Activated T-helper 1 cell treated with anti-CD3 and anti-CD28 coated beads, Interleukin-12 subunit alpha, Interleukin-12 subunit beta, Interleukin-2, Interleukin-4 antibody, amounts not matched to agents 30 ng/mL and 10 ng/mL and 1 ng/mL, durations not matched to agents 14 hours and 24 hours and 36 hours (primary cell): ENCODE results near the gene A1BG. TPM values are rescaled to one million over a fixed set of nuclear protein-coding genes. Genes with fewer than 3 reads are reported as not detected.
A peak's percentile ranks its signal among the peaks of the same experiment; 100 is the strongest.

Source experiments
- DNase-seq: peaks from one replicate; pipeline ENCODE4 v3.0.0; 2021; ENCODE audit warnings: low spot score
- H3K27ac Mint-ChIP-seq: one replicate; pipeline ENCODE4 v1.8.0; 2021; ENCODE audit warnings: mild to moderate bottlenecking, mixed read lengths
- H3K27me3 Mint-ChIP-seq: one replicate; pipeline ENCODE4 v1.8.0; 2022; ENCODE audit warnings: mild to moderate bottlenecking, moderate library complexity, mixed read lengths; ENCODE audit not compliant: insufficient read depth
- H3K36me3 Mint-ChIP-seq: one replicate; pipeline ENCODE4 v1.8.0; 2021; ENCODE audit warnings: low read depth, mixed read lengths
- H3K4me1 Mint-ChIP-seq: one replicate; pipeline ENCODE4 v1.8.0; 2021; ENCODE audit warnings: low read depth, mixed read lengths
- H3K4me3 Mint-ChIP-seq: one replicate; pipeline ENCODE4 v1.8.0; 2021; ENCODE audit warnings: mild to moderate bottlenecking, moderate library complexity, mixed read lengths
- H3K9me3 Mint-ChIP-seq: one replicate; pipeline ENCODE4 v1.8.0; 2021; ENCODE audit warnings: mixed read lengths
- intact Hi-C: fragments of 100-400 bp; cut with micrococcal nuclease; formaldehyde crosslinking; loops from one replicate; pipeline ENCODE4 v1.15.1; 2024
- total RNA-seq: library from RNA; stranded (reverse); gene quantifications from 2 replicates; pipeline ENCODE4 v1.2.3, GENCODE V29; 2022

A1BG gene
- total RNA-seq, 1 donor from 2014 or later = 7.1 TPM

DNA sequence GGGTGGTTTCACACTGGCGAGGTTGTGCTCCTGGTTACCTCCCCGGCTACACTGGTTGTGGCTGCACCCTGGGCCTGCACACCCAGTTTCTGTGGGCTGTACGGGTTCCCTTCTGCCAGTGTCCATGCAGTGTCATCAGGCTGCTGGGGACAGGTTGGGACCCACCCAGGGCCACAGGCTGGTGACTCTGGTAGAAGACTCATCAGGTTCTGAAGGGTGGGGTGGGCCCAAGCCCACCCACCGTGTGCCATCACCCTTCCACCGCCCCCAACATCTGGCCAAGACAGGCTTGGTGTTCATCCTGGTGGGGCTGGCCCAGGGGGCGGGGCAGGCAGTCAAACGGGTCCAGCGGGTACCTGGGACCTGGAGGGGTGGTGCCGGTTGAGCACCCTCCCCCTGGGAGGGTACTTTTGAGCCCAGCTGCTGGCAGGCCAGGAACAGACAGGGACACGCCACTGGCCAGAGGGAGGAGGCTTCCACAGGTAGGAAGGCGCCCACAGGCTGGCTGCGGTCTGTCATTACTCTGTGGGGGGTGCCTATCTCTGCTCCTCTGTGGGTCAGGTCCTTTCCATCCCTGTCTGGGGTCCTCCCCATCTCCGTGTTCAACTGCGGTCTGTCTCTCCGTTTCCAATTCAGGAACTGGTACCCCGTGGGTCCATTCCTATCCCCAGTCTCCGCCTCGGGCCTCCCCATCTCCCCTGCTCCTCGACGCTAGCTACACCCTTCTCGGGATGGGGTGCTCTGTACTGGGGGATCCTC lies 42.1 kb upstream of the A1BG start, which contains the start of gene RNF225:
TSS of gene RNF225 (plus strand) at position 437 of the 759 bp plus-strand sequence. CDS start 434 bp downstream, outside the sequence.
- Mint-ChIP-seq H3K36me3 (peaks cover 30% of the 10 kb centered on the region), H3K27me3 (peaks cover 5% of the 10 kb centered on the region), H3K9me3 (no peaks in the 10 kb centered on the region), H3K27ac (no peak within 1 kb of the TSS), H3K4me1 (peaks cover 19% of the 10 kb centered on the region), H3K4me3 (no peak within 1 kb of the TSS)
- no peak for DNase-seq
- intact Hi-C loops = no loop called here

DNA sequence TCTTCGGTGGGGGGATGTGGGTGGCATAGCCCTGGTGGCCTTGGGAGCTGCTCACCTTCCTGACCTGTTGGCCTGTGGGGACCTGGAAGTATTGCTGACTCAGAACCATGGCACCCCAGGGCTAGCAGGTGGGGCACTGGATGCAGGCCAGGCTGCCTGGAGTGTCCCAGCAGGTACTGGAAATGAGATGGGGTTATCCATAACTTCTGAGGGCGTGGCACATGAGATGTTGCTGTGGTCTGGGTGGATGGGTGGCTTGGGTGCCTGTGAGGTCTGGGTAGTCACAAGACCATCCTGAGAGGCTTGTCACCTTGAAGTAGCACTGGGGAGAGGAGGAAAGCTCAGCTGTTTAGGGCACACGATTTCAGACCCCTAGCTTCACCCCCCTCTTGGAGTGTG lies 41.5 kb upstream of the A1BG start:
- Mint-ChIP-seq H3K4me3 (no peak overlapping the region), H3K27ac (no peak overlapping the region), H3K9me3 (no peaks in the 10 kb centered on the region), H3K27me3 (peaks cover 5% of the 10 kb centered on the region), H3K36me3 (peaks cover 31% of the 10 kb centered on the region), H3K4me1 (peaks cover 15% of the 10 kb centered on the region)
- intact Hi-C loops = no loop called here
- DNase-seq = no peak

DNA sequence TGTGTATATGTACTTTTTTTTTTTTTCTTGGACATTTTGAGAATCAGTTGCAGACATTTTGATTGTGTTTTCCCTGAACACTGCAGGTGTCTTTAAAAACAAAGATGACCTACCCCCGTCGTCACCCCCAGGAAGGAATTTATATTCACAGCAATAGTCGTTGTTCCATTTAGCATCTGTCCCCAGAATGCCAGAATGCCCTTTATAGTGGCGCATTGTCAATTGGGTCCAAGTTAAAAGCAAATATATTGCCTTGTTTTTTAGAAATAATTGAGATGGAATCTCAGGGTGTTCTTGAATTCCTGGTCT lies 40.4 kb upstream of the A1BG start:
- intact Hi-C loops = no loop called here
- Mint-ChIP-seq H3K4me3 (no peak overlapping the region), H3K4me1 (peaks cover 17% of the 10 kb centered on the region), H3K36me3 (peaks cover 38% of the 10 kb centered on the region), H3K27ac (no peak overlapping the region), H3K9me3 (no peaks in the 10 kb centered on the region), H3K27me3 (peaks cover 5% of the 10 kb centered on the region)
- DNase-seq = no peak

DNA sequence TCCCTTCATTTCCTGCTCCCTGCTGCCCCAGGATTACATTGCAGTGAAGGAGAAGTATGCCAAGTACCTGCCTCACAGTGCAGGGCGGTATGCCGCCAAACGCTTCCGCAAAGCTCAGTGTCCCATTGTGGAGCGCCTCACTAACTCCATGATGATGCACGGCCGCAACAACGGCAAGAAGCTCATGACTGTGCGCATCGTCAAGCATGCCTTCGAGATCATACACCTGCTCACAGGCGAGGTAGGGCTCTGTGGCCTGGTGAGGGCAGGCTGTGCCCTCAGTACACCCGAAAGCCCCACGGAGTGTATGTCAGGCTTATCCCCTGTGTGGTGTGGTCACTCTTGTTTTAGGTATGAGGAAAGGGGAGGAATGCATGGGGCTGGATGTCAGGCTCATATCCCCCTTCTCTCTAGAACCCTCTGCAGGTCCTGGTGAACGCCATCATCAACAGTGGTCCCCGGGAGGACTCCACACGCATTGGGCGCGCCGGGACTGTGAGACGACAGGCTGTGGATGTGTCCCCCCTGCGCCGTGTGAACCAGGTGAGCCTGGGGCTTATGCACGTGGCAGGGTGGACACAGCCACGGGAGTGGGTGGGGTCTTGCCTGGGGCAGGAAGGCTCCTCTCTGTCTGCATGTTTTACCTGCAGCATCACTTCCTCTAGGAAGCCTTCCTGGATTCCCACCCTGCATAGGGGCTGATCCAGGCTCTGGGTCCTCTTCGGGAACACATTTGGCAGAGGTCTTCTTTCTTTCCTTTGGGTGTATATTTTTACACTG lies 39.8 kb upstream of the A1BG start:
- Mint-ChIP-seq H3K36me3 (peaks cover 42% of the 10 kb centered on the region), H3K9me3 (no peaks in the 10 kb centered on the region), H3K4me1 (peaks cover 20% of the 10 kb centered on the region), H3K4me3 (no peak overlapping the region), H3K27me3 (peaks cover 3% of the 10 kb centered on the region), H3K27ac (no peak overlapping the region)
- DNase-seq = no peak
- intact Hi-C loops = no loop called here

DNA sequence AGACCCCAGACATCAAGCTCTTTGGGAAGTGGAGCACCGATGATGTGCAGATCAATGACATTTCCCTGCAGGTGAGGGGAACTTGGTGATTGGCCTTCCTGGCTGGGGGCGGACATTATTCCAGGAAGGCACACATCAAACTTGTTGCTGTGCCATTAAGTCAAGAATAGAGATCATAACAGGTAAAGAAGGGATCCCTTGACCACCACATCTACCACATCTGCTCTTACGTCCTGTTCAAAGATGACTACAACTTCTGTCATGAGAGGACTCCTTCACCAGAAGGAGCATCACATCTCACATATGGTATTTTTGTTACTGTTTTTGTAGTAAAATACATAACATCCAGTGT lies 34.9 kb upstream of the A1BG start:
- DNase-seq = no peak
- Mint-ChIP-seq H3K27me3 (no peaks in the 10 kb centered on the region), H3K4me3 (peak overlapping the region; percentile 93), H3K27ac (peak overlapping the region; percentile 99), H3K4me1 (peaks cover 30% of the 10 kb centered on the region), H3K9me3 (no peaks in the 10 kb centered on the region), H3K36me3 (peaks cover 32% of the 10 kb centered on the region)
- intact Hi-C loops = loop anchor here (10.0 kb wide), 1 partner anchor 573 kb away; the partner anchor contains the start of gene ZNF552

DNA sequence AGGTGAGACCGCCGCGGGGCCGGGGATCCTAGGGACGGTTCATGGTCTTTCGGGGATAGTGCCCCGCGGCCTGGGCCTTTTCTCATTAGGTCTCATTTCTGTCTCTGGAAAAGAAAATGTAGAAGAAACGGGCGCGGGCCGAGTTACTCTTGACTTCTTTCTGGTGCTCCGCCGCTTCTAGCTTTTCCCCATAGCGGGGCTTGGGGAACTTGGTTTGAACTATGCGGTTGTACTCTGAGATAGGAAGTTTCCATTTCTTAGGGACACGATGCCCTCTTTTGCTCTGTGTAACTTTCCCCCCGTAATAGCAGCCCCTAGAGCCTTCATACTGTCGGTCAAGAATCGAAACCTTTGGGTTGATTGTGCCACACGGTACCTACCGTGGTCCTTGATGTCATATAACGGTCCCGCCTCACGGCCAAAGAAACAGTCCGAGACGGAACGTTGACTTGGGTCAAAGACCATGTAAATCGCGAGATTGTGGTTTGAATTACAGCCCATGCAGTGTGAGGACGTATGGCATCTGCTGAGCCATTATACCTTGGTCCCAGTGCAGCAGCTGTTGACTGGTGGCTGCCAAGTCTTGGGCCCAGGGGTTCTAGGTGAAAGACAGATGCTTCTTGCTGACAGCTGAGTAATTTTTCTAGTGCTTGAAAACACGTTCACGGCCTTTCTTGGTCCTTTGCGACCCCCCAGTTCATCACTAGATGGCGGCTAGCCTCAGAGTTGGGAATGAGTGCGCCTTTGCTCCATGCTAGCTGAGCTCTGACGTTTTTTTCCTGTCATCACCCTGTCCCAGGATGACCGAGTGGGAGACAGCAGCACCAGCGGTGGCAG lies 34.3 kb upstream of the A1BG start:
- no peak for DNase-seq
- peak overlapping the region; percentile 99 for H3K27ac Mint-ChIP-seq
- H3K9me3 Mint-ChIP-seq = no peaks in the 10 kb centered on the region
- H3K4me1 Mint-ChIP-seq = peaks cover 30% of the 10 kb centered on the region
- H3K36me3 Mint-ChIP-seq = peaks cover 28% of the 10 kb centered on the region
- H3K27me3 Mint-ChIP-seq = no peaks in the 10 kb centered on the region
- H3K4me3 Mint-ChIP-seq = peak overlapping the region; percentile 93
- intact Hi-C loops = loop anchor here (1.0 to 10.0 kb wide), 9 partner anchors 14 to 573 kb away; partner anchors contain the start of genes ERVK3-1, ZNF132, ZNF274 and ZNF324B

DNA sequence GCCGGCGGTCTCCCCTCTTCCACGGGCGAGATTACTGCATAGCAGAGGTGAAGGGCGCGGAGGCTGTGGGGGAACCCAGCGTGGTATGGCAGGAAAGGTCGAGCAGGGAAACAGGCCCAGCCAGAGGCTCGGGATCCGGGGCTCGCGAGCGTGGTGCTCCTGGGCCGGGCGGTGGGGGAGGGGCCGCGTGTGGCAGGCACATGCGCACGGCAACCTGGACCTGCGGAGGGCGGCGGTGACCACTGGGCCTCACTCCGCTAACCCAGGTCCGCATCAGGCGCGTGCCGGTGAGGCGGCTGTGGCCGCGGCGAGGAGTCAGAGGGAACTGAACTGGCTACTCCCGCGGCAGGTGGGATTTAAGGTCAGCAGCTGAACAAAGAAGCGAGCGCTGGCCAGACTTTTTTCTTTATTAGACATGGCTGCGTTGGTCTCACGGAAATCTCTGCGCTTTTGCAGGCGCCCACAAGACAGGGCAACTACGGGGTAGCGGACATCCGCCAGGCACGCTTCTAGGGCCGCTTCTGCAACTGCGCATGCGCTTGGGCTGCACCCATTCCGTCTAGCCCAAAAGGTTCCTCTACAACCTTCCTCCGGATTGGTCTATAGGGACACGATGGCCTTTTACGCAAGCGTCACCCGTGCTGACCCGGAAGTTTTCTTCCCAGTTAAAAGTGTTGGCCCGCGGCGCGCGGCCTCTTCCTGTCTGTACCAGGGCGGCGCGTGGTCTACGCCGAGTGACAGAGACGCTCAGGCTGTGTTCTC lies 33.5 kb upstream of the A1BG start, which contains the start of gene RPS5:
TSS of gene RPS5 (plus strand) at position 694 of the 762 bp plus-strand sequence. CDS start 869 bp downstream, outside the sequence.
- peak within 1 kb of the TSS; percentile 99 for H3K27ac Mint-ChIP-seq
- peak; percentile 95 for DNase-seq
- H3K4me3 Mint-ChIP-seq = peak within 1 kb of the TSS; percentile 93
- intact Hi-C loops = loop anchor here (1.0 to 10.0 kb wide), 9 partner anchors 15 to 572 kb away; partner anchors contain the start of genes ERVK3-1, ZNF132, ZNF274 and ZNF324B
- H3K36me3 Mint-ChIP-seq = peaks cover 28% of the 10 kb centered on the region
- H3K27me3 Mint-ChIP-seq = no peaks in the 10 kb centered on the region
- peaks cover 35% of the 10 kb centered on the region for H3K4me1 Mint-ChIP-seq
- H3K9me3 Mint-ChIP-seq = no peaks in the 10 kb centered on the region

DNA sequence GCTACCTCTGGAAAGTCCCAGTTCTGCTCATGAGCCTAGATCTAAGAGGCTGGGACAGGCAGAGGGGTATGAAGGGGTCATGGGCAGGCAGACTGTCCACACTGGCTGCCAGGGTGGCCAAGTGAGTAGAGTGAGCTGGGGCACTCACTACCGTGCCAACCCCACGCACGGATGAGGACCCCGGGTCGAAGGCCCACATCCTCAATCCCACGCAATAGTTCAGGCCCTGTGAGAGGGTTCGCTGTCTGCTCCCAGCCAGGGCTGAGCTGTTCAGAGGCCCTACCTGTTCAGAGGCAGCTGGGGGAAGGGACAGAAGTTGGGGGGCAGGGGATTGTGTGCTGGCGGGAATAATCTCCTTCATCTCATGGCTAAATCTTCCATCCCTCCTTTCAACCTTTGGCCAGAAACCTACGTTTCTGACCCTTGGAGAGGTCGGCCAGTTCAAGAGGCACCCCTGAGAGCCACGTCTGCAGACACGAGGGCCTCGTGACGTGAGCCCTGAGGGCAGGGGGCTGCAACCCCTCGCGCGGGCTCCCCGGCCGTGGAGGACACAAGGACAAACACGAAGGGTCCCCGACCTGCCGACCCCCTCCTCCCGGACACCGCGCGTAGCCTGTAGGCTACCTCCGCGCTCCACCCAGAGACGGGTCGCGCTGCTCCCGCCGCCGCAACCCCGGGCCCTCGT lies 32.7 kb upstream of the A1BG start:
- intact Hi-C loops = loop anchor here (2.0 to 10.0 kb wide), 2 partner anchors 65 to 571 kb away; partner anchors contain the start of genes ZNF324B and ZNF552
- Mint-ChIP-seq H3K4me3 (peak overlapping the region; percentile 93), H3K27me3 (no peaks in the 10 kb centered on the region), H3K36me3 (peaks cover 28% of the 10 kb centered on the region), H3K9me3 (no peaks in the 10 kb centered on the region), H3K4me1 (peaks cover 35% of the 10 kb centered on the region), H3K27ac (peak overlapping the region; percentile 99)
- DNase-seq = no peak

DNA sequence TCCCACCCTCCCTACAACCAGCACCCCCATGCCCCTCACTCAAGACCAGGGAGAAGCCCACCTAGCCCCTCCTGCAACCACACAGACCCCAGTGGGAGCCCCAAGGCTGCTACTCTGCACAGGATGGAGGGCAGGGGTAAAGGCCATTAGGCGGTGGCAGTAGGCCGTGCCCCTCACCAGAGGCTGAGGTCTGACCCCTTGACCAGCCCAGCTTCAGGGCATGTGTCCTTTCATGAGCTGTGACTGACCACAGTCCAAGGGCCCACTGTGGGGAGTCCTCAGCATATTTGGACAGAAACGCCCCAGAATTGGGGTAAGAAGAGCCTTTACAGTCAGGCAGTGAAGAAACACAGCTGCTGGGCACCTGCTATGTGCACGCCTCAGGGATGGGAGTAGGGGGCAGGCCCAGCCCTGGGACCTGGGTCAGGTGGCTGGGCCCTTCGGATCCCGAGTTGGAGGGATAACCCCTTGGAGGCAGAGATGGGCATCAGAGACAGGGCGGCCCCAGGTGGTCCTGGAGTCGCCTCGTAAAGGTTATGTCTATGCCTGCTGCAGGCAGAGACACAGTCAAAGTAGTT lies 32.1 kb upstream of the A1BG start:
- no peak for DNase-seq
- peak overlapping the region; percentile 93 for H3K4me3 Mint-ChIP-seq
- H3K9me3 Mint-ChIP-seq = no peaks in the 10 kb centered on the region
- peak overlapping the region; percentile 99 for H3K27ac Mint-ChIP-seq
- H3K4me1 Mint-ChIP-seq = peaks cover 35% of the 10 kb centered on the region
- H3K36me3 Mint-ChIP-seq = peaks cover 22% of the 10 kb centered on the region
- intact Hi-C loops = loop anchor here (10.0 kb wide), 1 partner anchor 571 kb away; the partner anchor contains the start of gene ZNF552
- H3K27me3 Mint-ChIP-seq = no peaks in the 10 kb centered on the region

DNA sequence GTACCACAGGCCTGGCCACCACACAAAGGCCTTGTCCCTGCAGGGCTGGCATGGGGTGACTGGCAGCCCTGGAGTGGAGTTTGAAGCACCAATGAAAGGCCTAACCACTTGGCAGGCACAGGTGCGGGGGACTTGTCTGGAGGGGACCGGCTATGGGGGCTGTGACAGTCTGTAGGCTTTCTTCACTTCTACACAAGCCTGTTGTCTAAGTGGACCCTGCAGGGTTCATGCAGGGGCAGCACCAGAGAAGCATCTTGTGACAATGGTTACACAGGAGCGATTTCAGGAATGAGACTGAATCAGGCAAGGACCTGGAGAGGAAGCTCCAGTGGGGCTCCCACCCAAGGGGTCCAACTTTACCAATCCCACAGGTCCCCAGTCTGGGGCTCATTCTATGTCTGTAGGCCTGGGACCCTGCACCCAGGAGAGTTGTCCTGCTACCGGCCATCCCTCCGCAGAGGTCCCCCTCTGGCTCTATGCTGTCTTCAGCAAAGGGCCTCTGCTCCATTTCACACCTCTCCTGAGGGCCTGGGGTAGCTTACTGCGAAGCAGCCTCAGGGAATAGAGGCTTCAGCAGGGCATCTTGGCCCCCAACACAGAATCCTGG lies 29.8 kb upstream of the A1BG start:
- Mint-ChIP-seq H3K4me1 (peaks cover 36% of the 10 kb centered on the region), H3K27me3 (no peaks in the 10 kb centered on the region), H3K9me3 (no peaks in the 10 kb centered on the region), H3K27ac (peak overlapping the region; percentile 74), H3K4me3 (peak overlapping the region; percentile 85), H3K36me3 (peaks cover 10% of the 10 kb centered on the region)
- intact Hi-C loops = loop anchor here (10.0 kb wide), 1 partner anchor 568 kb away; the partner anchor contains the start of gene ZNF552
- no peak for DNase-seq
